Testis (tissue), 2 donors: Measurements from ENCODE around the gene DYRK4.

Source experiments
- POLR2A ChIP-seq: fragments of 450-650 bp; IDR thresholded peaks from one replicate; pipeline ENCODE4 v1.6.1; 2017; ENCODE audit warnings: antibody characterized with exemption, mild to moderate bottlenecking, moderate library complexity
- TF ChIP-seq, protein P1 (sequence below), 3 experiments: fragments of 450-650 bp in 2 of 3; fragments of 200-600 bp in 1 of 3; sonication (generic) in 1 of 3; IDR thresholded peaks; one replicate each; pipeline ENCODE4 v1.5.1; 2016 to 2019; ENCODE audit warnings: antibody characterized with exemption in 3 of 3, mild to moderate bottlenecking in 2 of 3, moderate library complexity in 1 of 3

DNA sequence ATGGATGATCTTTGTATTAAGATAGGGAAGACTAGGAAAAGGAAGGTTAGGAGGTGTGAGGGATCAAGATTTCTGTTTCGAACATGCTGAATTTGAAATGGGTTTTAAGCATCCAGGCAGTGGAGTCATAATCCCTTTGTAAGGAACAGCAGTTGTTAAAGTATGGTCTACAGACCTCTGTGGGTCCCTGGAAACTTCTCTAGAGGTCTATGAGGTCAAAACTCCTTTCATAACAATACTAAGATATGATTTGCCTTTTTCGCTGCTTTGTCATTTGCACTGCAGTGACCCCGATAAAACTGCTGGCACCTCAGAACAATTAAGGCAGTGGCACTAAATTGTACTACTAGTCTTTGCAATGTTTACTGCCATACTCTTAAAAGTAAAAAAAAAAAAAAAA, 21.8 kb upstream of the DYRK4 start:
- TF ChIP-seq, protein P1, sequence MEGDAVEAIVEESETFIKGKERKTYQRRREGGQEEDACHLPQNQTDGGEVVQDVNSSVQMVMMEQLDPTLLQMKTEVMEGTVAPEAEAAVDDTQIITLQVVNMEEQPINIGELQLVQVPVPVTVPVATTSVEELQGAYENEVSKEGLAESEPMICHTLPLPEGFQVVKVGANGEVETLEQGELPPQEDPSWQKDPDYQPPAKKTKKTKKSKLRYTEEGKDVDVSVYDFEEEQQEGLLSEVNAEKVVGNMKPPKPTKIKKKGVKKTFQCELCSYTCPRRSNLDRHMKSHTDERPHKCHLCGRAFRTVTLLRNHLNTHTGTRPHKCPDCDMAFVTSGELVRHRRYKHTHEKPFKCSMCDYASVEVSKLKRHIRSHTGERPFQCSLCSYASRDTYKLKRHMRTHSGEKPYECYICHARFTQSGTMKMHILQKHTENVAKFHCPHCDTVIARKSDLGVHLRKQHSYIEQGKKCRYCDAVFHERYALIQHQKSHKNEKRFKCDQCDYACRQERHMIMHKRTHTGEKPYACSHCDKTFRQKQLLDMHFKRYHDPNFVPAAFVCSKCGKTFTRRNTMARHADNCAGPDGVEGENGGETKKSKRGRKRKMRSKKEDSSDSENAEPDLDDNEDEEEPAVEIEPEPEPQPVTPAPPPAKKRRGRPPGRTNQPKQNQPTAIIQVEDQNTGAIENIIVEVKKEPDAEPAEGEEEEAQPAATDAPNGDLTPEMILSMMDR (IDR thresholded peaks at IDR 0.05), result no peak
- no peak for TF ChIP-seq POLR2A
